ENCODE measurements around the gene OSBPL5.

OSBPL5 gene

GRCh38 chr11:3096909-3097530, 68.1 kb downstream of the OSBPL5 start:
- no peak for DNase-seq (ENCODE audit: low read depth)

GRCh38 chr11:3095712-3096361, 69.3 kb downstream of the OSBPL5 start:
- DNase-seq (ENCODE audit: low read depth) = no peak

- no peak for DNase-seq (ENCODE audit: low read depth)
Measured at GRCh38 chr11:3094223-3094824, 70.8 kb downstream of the OSBPL5 start.

GRCh38 chr11:3093281-3094191, 71.6 kb downstream of the OSBPL5 start:
- no peak for DNase-seq (ENCODE audit: low read depth)

GRCh38 chr11:3092603-3093141, 72.4 kb downstream of the OSBPL5 start:
- no peak for DNase-seq (ENCODE audit: low read depth)

DNA sequence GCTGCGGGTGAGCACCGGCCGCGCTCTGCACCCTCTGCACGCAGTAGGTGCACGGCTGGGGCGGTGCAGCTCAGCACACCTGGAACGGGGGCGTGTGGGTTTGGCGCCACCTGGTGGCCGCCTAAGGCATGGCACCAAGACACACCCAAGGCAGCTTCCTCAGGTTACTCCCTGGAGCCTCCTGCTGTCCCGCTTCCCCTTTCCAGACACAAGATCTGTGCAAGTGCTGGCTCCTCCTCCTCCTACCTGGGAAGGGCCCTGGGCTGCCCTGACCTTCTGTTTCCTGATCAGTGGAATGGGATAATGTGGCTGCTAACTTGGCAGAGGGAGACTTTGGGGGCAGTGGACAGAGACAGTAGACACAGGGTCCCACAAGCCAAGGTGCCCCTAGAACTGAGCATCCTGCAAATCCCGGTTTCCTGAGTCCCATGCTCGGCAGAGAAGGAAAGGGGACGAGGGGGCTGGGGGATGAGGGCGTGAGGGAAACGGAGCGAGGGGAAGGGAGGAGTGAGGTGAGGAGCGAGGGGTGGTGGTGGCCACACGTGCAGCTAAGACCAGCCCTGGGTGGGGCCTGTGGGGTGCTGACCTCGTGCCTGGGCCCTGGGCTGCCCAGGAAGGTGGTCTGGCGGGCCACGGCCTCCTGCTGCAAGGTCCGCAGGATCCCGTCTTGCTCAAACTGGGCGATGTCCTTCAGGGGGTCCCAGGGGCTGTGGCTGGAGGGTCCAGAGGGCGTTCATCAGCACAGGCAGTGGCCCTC, 73.1 kb downstream of the OSBPL5 start:
- DNase-seq (ENCODE audit: low read depth) = peak; percentile 50

- no peak for DNase-seq (ENCODE audit: low read depth)
Measured at GRCh38 chr11:3091081-3091845, 73.8 kb downstream of the OSBPL5 start.

GRCh38 chr11:3090096-3090901, 74.8 kb downstream of the OSBPL5 start:
- DNase-seq (ENCODE audit: low read depth) = no peak

- DNase-seq (ENCODE audit: low read depth) = no peak
Measured at GRCh38 chr11:3089236-3090061, 75.7 kb downstream of the OSBPL5 start.

DNA sequence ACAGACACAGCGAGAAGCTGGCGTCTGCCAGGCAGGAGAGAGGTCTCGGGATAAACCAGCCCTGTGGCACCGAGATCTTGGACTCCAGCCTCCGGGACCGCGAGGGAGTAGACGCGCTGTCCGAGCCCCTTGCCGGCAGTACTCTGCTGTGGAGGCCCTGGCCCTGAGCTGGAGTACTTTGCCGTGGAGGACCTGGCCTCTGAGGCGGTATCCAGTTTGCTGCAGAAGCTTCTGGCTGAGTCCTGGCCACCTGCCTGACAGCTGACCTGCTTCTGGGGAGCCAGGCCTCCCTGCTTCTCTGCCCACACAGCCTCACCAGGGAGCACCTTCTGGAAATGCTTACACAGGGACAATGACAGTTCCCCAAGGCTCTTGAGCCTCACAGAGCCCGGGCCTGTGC, 76.3 kb downstream of the OSBPL5 start:
- DNase-seq (ENCODE audit: low read depth) = no peak

DNA sequence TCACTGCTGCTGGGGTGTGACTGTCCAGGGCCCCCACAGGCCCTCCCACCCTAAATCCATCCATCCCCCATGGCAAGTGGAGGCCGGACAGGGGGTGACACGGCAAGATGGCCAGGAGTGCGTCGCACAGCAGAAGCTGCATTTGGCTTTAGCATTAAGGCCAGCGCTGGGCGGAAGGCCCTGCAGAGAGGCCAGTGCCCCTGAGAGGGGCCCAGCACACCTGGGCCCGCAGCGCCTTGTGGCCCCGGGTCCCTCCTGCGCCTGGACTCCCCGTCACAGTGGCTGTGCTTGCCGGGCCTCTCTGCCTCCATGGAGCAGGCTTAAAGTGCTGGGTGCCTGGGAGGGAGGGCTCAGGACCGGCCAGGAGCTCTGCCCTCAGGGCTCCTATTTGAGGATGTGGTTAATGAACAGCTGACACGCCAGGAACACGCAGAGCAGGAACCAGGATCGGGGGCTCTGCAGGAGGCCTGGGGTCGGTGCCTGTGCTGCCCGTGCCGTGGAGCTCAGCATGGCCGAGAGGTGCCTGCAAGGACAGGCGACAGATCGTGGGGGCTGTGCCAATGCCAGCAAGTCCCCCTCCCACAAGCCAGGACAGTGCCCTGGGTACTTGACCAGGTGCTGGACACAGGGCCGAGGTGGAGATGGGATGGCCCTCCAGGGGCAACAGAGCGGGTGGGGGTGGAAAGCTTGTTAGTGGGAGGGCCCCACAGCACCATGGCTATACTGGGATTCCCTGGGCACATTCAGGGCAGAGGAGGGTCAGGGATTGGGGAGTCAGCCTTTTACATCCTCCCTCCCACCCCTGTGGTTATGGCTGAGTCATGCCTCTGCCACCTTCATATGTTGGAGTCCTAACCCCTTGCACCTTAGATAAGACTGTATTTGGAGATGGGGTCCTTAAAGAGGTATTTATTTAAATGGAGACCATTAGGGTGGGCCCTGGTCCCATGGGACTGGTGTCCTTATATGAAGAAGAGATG, 77.0 kb downstream of the OSBPL5 start:
- DNase-seq (ENCODE audit: low read depth) = no peak

GRCh38 chr11:3087373-3087772, 77.7 kb downstream of the OSBPL5 start:
- no peak for DNase-seq (ENCODE audit: low read depth)

- no peak for DNase-seq (ENCODE audit: low read depth)
Measured at GRCh38 chr11:3086671-3087150, 78.4 kb downstream of the OSBPL5 start.

DNA sequence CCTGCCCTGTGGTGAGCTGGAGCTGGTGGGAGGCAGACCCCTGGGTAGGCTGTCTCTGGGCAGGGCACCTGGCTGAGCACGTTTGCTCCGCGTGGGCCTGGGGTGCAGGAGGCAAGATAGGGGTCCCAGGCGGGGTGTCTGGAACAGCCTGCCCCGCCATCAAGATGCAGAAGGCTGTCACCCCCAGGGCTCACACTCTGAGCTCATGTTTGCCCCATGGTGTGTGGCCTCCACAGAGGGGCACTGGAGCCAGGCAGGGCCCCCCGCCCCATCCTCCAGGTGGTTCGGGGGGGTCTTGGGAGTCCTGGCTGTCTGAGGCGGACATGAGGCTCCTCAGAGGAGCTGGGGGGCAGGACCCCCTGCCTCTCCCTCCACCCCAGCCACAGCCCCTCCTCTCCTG, 79.0 kb downstream of the OSBPL5 start:
- DNase-seq (ENCODE audit: low read depth) = no peak

DNA sequence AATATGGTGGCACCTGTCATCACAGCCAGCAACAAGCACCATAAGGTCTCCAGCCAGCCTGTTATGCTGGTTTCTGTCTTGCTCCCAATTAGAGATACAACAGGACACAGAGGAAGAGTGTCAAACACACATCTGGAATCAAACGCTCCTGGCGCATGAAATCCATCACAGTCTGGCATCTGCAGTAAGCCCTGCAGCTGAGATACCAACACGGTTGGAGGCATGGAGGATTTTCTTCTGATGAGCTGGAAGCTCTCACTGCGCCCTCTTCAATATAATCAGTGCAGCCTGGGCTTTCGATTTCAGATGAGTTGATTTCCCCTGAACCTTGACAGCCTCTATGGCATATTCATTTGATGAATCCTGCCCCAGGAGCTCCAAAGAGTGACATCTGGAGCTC, 80.1 kb downstream of the OSBPL5 start:
- no peak for DNase-seq (ENCODE audit: low read depth)

DNA sequence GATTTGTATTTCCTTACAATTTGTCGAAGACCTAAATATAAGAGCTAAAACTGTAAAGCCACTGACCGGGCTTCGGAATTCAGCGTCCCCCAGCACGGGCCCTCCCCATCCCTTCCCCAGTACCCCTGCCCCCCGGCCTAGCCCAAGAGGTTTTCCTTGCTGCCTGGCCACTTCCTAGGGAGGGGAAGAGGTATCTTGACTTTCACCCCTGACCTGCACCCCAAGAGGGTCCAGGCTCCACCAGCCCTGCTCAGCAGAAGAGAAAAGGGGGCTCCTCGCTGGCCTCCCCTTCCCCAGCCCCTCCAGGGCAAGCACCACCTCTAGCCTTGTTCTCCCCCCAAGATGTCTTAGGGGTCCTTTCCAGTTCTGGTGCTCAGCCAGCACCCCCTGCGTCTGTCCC, 81.8 kb downstream of the OSBPL5 start:
- DNase-seq (ENCODE audit: low read depth) = no peak

- DNase-seq (ENCODE audit: low read depth) = no peak
Measured at GRCh38 chr11:3081386-3081751, 83.7 kb downstream of the OSBPL5 start.

Data from activated T-cell treated with anti-CD3 and anti-CD28 coated beads for 24 hours (primary cell).